T-helper 2 cell treated with Interferon-gamma antibody and Interleukin-4, amounts not matched to agents 5 μg/mL and 100 μg/mL, for 36 hours (primary cell): Measurements from ENCODE around the gene CCNB3.
"Not testable (repeated sequence)": the region's sequence is repeated elsewhere in the genome, so short reads cannot be mapped to it uniquely, and the experiment has no call there.

Experiments used
- DNase-seq: peaks from one replicate; pipeline ENCODE4 v3.0.0; 2021; ENCODE audit warnings: low spot score
- H3K27ac Mint-ChIP-seq: one replicate; pipeline ENCODE4 v1.8.0; 2021; ENCODE audit warnings: mild to moderate bottlenecking, mixed read lengths
- H3K27me3 Mint-ChIP-seq: one replicate; pipeline ENCODE4 v1.8.0; 2021; ENCODE audit warnings: low read depth, mixed read lengths
- H3K36me3 Mint-ChIP-seq: one replicate; pipeline ENCODE4 v1.8.0; 2021; ENCODE audit warnings: low read depth, mixed read lengths
- H3K4me1 Mint-ChIP-seq: one replicate; pipeline ENCODE4 v1.8.0; 2021; ENCODE audit warnings: low read depth, mixed read lengths
- H3K4me3 Mint-ChIP-seq: one replicate; pipeline ENCODE4 v1.8.0; 2022; ENCODE audit warnings: mild to moderate bottlenecking, moderate library complexity, mixed read lengths
- H3K9me3 Mint-ChIP-seq: one replicate; pipeline ENCODE4 v1.8.0; 2021; ENCODE audit warnings: mixed read lengths

CCNB3 gene

GRCh38 chrX:50200907-50201306 is 3.7 kb upstream of the CCNB3 start, which contains the start of gene AKAP4:
Gene AKAP4, minus strand, starts transcription at chrX:50201007. Its CDS starts 118 bp downstream, at chrX:50200889.
- H3K4me1 Mint-ChIP-seq, result peaks cover 15% of the 10 kb centered on the region
- H3K27ac Mint-ChIP-seq, result no peak within 1 kb of the TSS
- H3K4me3 Mint-ChIP-seq, result no peak within 1 kb of the TSS
- H3K36me3 Mint-ChIP-seq, result peaks cover 2% of the 10 kb centered on the region
- H3K27me3 Mint-ChIP-seq, result peaks cover 7% of the 10 kb centered on the region
- no peak for DNase-seq
- no peaks in the 10 kb centered on the region for H3K9me3 Mint-ChIP-seq

- peaks cover 15% of the 10 kb centered on the region for H3K4me1 Mint-ChIP-seq
- no peak for DNase-seq
- H3K4me3 Mint-ChIP-seq, result no peak overlapping the region
- no peaks in the 10 kb centered on the region for H3K9me3 Mint-ChIP-seq
- H3K27ac Mint-ChIP-seq, result no peak overlapping the region
- H3K36me3 Mint-ChIP-seq, result peaks cover 2% of the 10 kb centered on the region
- H3K27me3 Mint-ChIP-seq, result peaks cover 5% of the 10 kb centered on the region
Measured at GRCh38 chrX:50202539-50202938, 2.0 kb upstream of the CCNB3 start.

DNA sequence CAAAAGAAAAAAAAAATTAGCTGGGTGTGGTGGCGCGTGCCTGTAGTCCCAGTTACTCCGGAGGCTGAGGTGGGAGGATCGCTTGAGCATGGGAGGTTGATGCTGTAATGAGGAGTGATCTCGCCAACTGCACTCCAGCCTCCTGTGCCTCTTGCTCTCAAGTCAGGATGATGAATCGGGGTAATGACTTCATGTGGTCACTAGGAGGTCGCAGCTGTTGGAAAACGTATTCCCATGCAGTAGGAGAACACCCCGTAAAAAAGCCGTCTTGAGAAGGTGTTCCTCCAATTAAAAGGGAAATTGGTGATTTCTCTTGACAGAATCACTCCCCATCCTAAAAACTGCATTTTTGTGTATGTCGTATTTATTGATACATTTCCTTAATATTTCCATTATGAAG is 2.2 kb downstream of the CCNB3 start:
- H3K27ac Mint-ChIP-seq, result no peak overlapping the region
- DNase-seq, result no peak
- no peaks in the 10 kb centered on the region for H3K27me3 Mint-ChIP-seq
- H3K4me1 Mint-ChIP-seq, result peaks cover 11% of the 10 kb centered on the region
- H3K36me3 Mint-ChIP-seq, result peaks cover 2% of the 10 kb centered on the region
- H3K9me3 Mint-ChIP-seq, result no peaks in the 10 kb centered on the region
- no peak overlapping the region for H3K4me3 Mint-ChIP-seq

GRCh38 chrX:50211510-50211909 is 6.9 kb downstream of the CCNB3 start:
- H3K36me3 Mint-ChIP-seq, result no peaks in the 10 kb centered on the region
- peaks cover 3% of the 10 kb centered on the region for H3K4me1 Mint-ChIP-seq
- H3K27me3 Mint-ChIP-seq, result no peaks in the 10 kb centered on the region
- H3K9me3 Mint-ChIP-seq, result no peaks in the 10 kb centered on the region
- no peak for DNase-seq
- H3K27ac Mint-ChIP-seq, result no peak overlapping the region
- no peak overlapping the region for H3K4me3 Mint-ChIP-seq

DNA sequence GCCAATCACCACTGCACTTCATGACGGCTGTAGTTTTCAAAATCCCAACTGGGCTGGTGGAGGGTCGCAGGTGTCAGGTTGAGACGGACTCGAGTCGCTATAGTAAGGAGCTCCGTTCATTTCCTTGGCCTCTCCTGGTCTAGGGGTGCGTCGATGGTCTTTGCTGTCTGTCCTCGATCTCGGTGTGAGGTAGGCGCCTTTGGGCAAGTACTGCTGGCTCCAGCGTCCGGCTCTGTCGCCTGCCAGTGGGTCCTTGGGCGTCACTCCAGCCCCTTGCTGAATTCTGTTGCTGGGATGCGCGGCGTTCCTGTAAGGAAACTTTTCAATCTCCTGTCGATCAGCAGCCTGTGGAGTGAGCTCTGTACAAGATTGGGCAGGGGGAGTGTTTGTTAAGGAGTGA is 76.7 kb downstream of the CCNB3 start:
- DNase-seq, result no peak
- Mint-ChIP-seq H3K4me3 (no peak overlapping the region), H3K36me3 (no peaks in the 10 kb centered on the region), H3K27ac (no peak overlapping the region), H3K9me3 (no peaks in the 10 kb centered on the region), H3K27me3 (no peaks in the 10 kb centered on the region), H3K4me1 (no peaks in the 10 kb centered on the region)

- Mint-ChIP-seq H3K27me3 (no peaks in the 10 kb centered on the region), H3K27ac (no peak overlapping the region), H3K9me3 (no peaks in the 10 kb centered on the region), H3K4me1 (no peaks in the 10 kb centered on the region), H3K36me3 (no peaks in the 10 kb centered on the region), H3K4me3 (no peak overlapping the region)
- no peak for DNase-seq
Measured at GRCh38 chrX:50327235-50327634, 122.7 kb downstream of the CCNB3 start.

- not testable (repeated sequence) for H3K27ac Mint-ChIP-seq
Measured at GRCh38 chrX:50332668-50333067, 128.1 kb downstream of the CCNB3 start.

GRCh38 chrX:50333308-50333707 is 128.7 kb downstream of the CCNB3 start:
- no peak for DNase-seq
- Mint-ChIP-seq H3K4me1 (no peaks in the 10 kb centered on the region), H3K9me3 (no peaks in the 10 kb centered on the region), H3K27ac (no peak overlapping the region), H3K36me3 (no peaks in the 10 kb centered on the region), H3K27me3 (no peaks in the 10 kb centered on the region), H3K4me3 (no peak overlapping the region)

More at GRCh38 chrX:50332668-50333067, 128.1 kb downstream of the CCNB3 start:
- H3K4me3 Mint-ChIP-seq, DNase-seq, H3K9me3 Mint-ChIP-seq, H3K27me3 Mint-ChIP-seq, H3K36me3 Mint-ChIP-seq, H3K4me1 Mint-ChIP-seq: not testable (repeated sequence)

DNA sequence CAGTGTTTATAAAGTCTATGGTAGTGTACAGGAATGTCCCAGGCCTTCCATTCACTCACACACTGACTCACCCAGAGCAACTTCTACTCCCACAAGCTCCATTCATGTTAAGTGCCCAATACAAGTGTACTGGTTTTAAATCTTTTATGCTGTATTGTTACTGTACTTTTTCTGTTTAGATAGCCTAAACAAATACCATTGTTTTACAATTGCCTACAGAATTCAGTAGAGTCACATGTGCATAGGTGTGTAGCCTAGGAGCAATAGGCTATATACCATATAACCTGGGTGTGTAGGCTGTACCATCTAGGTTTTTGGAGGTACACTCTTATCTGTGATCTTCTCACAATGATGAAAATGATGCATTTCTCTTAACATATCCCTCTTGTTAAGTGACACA is 139.4 kb downstream of the CCNB3 start:
- H3K27me3 Mint-ChIP-seq, result no peaks in the 10 kb centered on the region
- H3K4me3 Mint-ChIP-seq, result no peak overlapping the region
- H3K27ac Mint-ChIP-seq, result no peak overlapping the region
- H3K36me3 Mint-ChIP-seq, result no peaks in the 10 kb centered on the region
- H3K4me1 Mint-ChIP-seq, result no peaks in the 10 kb centered on the region
- DNase-seq, result no peak
- no peaks in the 10 kb centered on the region for H3K9me3 Mint-ChIP-seq

- H3K4me1 Mint-ChIP-seq, result no peaks in the 10 kb centered on the region
- no peaks in the 10 kb centered on the region for H3K27me3 Mint-ChIP-seq
- H3K36me3 Mint-ChIP-seq, result no peaks in the 10 kb centered on the region
- DNase-seq, result no peak
- H3K9me3 Mint-ChIP-seq, result no peaks in the 10 kb centered on the region
- H3K27ac Mint-ChIP-seq, result no peak overlapping the region
- H3K4me3 Mint-ChIP-seq, result no peak overlapping the region
Measured at GRCh38 chrX:50372966-50373365, 168.4 kb downstream of the CCNB3 start.

- Mint-ChIP-seq H3K36me3 (no peaks in the 10 kb centered on the region), H3K27me3 (no peaks in the 10 kb centered on the region), H3K27ac (no peak overlapping the region), H3K4me3 (no peak overlapping the region), H3K4me1 (no peaks in the 10 kb centered on the region), H3K9me3 (no peaks in the 10 kb centered on the region)
- DNase-seq, result no peak
Measured at GRCh38 chrX:50375481-50376267, 171.1 kb downstream of the CCNB3 start.

- Mint-ChIP-seq H3K27ac (no peak overlapping the region), H3K9me3 (no peaks in the 10 kb centered on the region), H3K4me1 (no peaks in the 10 kb centered on the region), H3K4me3 (no peak overlapping the region), H3K27me3 (no peaks in the 10 kb centered on the region), H3K36me3 (no peaks in the 10 kb centered on the region)
- no peak for DNase-seq
Measured at GRCh38 chrX:50381729-50382415, 177.3 kb downstream of the CCNB3 start.

- H3K4me1 Mint-ChIP-seq, result no peaks in the 10 kb centered on the region
- DNase-seq, result no peak
- no peak overlapping the region for H3K4me3 Mint-ChIP-seq
- no peaks in the 10 kb centered on the region for H3K36me3 Mint-ChIP-seq
- H3K27ac Mint-ChIP-seq, result no peak overlapping the region
- peaks cover 2% of the 10 kb centered on the region for H3K27me3 Mint-ChIP-seq
- no peaks in the 10 kb centered on the region for H3K9me3 Mint-ChIP-seq
Measured at GRCh38 chrX:50386520-50386919, 182.0 kb downstream of the CCNB3 start.

GRCh38 chrX:50393902-50394301 is 189.3 kb downstream of the CCNB3 start:
- H3K9me3 Mint-ChIP-seq, result no peaks in the 10 kb centered on the region
- H3K27ac Mint-ChIP-seq, result no peak overlapping the region
- H3K4me3 Mint-ChIP-seq, result no peak overlapping the region
- peaks cover 2% of the 10 kb centered on the region for H3K27me3 Mint-ChIP-seq
- no peaks in the 10 kb centered on the region for H3K36me3 Mint-ChIP-seq
- DNase-seq, result no peak
- no peaks in the 10 kb centered on the region for H3K4me1 Mint-ChIP-seq
